ENCODE data around the gene ACOXL.

Gene ACOXL

GRCh38 chr2:110702514-110703380 is 29.6 kb upstream of the ACOXL start:
- in situ Hi-C loops (cut with HindIII; ENCODE audit: low sequenced_read_pairs): no loop called here
- TF ChIP-seq CTCF (IDR thresholded peaks at IDR 0.05; ENCODE audit: low read depth, low read length): no peak
- no peak overlapping the region for H3K4me3 ChIP-seq (ENCODE audit: low read depth, low read length)
- no peak for DNase-seq (ENCODE audit: low read depth, low spot score)

GRCh38 chr2:110707386-110707965 is 24.9 kb upstream of the ACOXL start:
- in situ Hi-C loops (cut with HindIII; ENCODE audit: low sequenced_read_pairs): no loop called here
- H3K4me3 ChIP-seq (ENCODE audit: low read depth, low read length): no peak overlapping the region
- no peak for TF ChIP-seq CTCF (IDR thresholded peaks at IDR 0.05; ENCODE audit: low read depth, low read length)

GRCh38 chr2:110708455-110708854 is 23.9 kb upstream of the ACOXL start:
- in situ Hi-C loops (cut with HindIII; ENCODE audit: low sequenced_read_pairs): no loop called here
- no peak overlapping the region for H3K4me3 ChIP-seq (ENCODE audit: low read depth, low read length)
- no peak for DNase-seq (ENCODE audit: low read depth, low spot score)
- no peak for TF ChIP-seq CTCF (IDR thresholded peaks at IDR 0.05; ENCODE audit: low read depth, low read length)

More at GRCh38 chr2:110707386-110707965, 24.9 kb upstream of the ACOXL start:
- DNase-seq (ENCODE audit: low read depth, low spot score): no peak

GRCh38 chr2:110712737-110713136 is 19.6 kb upstream of the ACOXL start:
- DNase-seq (ENCODE audit: low read depth, low spot score): no peak
- in situ Hi-C loops (cut with HindIII; ENCODE audit: low sequenced_read_pairs): no loop called here
- TF ChIP-seq CTCF (IDR thresholded peaks at IDR 0.05; ENCODE audit: low read depth, low read length): no peak
- H3K4me3 ChIP-seq (ENCODE audit: low read depth, low read length): no peak overlapping the region

GRCh38 chr2:110713513-110714362 is 18.6 kb upstream of the ACOXL start:
- in situ Hi-C loops (cut with HindIII; ENCODE audit: low sequenced_read_pairs): no loop called here
- TF ChIP-seq CTCF (IDR thresholded peaks at IDR 0.05; ENCODE audit: low read depth, low read length): no peak
- no peak for DNase-seq (ENCODE audit: low read depth, low spot score)
- H3K4me3 ChIP-seq (ENCODE audit: low read depth, low read length): no peak overlapping the region

- in situ Hi-C loops (cut with HindIII; ENCODE audit: low sequenced_read_pairs): no loop called here
- H3K4me3 ChIP-seq (ENCODE audit: low read depth, low read length): no peak overlapping the region
- no peak for DNase-seq (ENCODE audit: low read depth, low spot score)
- TF ChIP-seq CTCF (IDR thresholded peaks at IDR 0.05; ENCODE audit: low read depth, low read length): no peak
Observed at GRCh38 chr2:110714452-110715224, 17.7 kb upstream of the ACOXL start.

Data from astrocyte of the spinal cord (primary cell).